ENCODE measurements around the gene DDIT4. TPM values are rescaled to one million over a fixed set of nuclear protein-coding genes. Genes with fewer than 3 reads are reported as not detected.

Gene DDIT4
- total RNA-seq, 1 experiment from 2014 or later = 20.7 TPM

GRCh38 chr10:72238392-72239175 lies 35.1 kb upstream of the DDIT4 start:
- no peak for DNase-seq (ENCODE audit: low spot score)
- ChIA-PET POLR2A (ENCODE audit: low non-redundant PET) (interaction anchor here (0.6 kb wide), 1 partner anchor 18 kb away, joined by 7 read pairs; no protein-coding TSS in a partner anchor), CTCF (no interaction called here)
- H3K4me1 ChIP-seq (ENCODE audit: insufficient read depth, low read length, poor library complexity, severe bottlenecking) = no peaks in the 10 kb centered on the region
- no TSS peak for BruUV-seq (replicated peaks)
- intact Hi-C loops (cut with micrococcal nuclease; ENCODE audit: unreplicated experiment) = no loop called here
- H3K4me3 ChIP-seq (ENCODE audit: low read depth, low read length, poor library complexity, severe bottlenecking) = no peak overlapping the region
- no peak overlapping the region for H3K27ac ChIP-seq (ENCODE audit: low read depth, low read length, poor library complexity, severe bottlenecking)
- H3K9me3 ChIP-seq (ENCODE audit: low read depth, low read length, poor library complexity, severe bottlenecking) = no peaks in the 10 kb centered on the region
- TF ChIP-seq CTCF (conservative IDR thresholded peaks at IDR 0.05; ENCODE audit: low read depth, low read length) (no peak), EZH2 (IDR thresholded peaks at IDR 0.05; ENCODE audit: borderline replicate concordance, low read depth, low read length, poor library complexity, severe bottlenecking) (no peak)
- no peaks in the 10 kb centered on the region for H3K27me3 ChIP-seq (replicated peaks; ENCODE audit: insufficient read depth, low read depth, low read length, poor library complexity)
- peaks cover 19% of the 10 kb centered on the region for H3K36me3 ChIP-seq (ENCODE audit: insufficient read depth, low read length, poor library complexity, severe bottlenecking)

GRCh38 chr10:72239409-72239808 lies 34.3 kb upstream of the DDIT4 start:
- CTCF ChIA-PET = no interaction called here
- Histone ChIP-seq H3K4me1 (ENCODE audit: insufficient read depth, low read length, poor library complexity, severe bottlenecking) (peaks cover 5% of the 10 kb centered on the region), H3K9me3 (ENCODE audit: low read depth, low read length, poor library complexity, severe bottlenecking) (no peaks in the 10 kb centered on the region), H3K36me3 (ENCODE audit: insufficient read depth, low read length, poor library complexity, severe bottlenecking) (peaks cover 10% of the 10 kb centered on the region), H3K27ac (ENCODE audit: low read depth, low read length, poor library complexity, severe bottlenecking) (no peak overlapping the region), H3K4me3 (ENCODE audit: low read depth, low read length, poor library complexity, severe bottlenecking) (no peak overlapping the region), H3K27me3 (replicated peaks; ENCODE audit: insufficient read depth, low read depth, low read length, poor library complexity) (no peaks in the 10 kb centered on the region)
- POLR2A ChIA-PET (ENCODE audit: low non-redundant PET) = interaction anchor here (0.6 kb wide), 1 partner anchor 26 kb away, joined by 3 read pairs; no protein-coding TSS in a partner anchor
- TF ChIP-seq EZH2 (IDR thresholded peaks at IDR 0.05; ENCODE audit: borderline replicate concordance, low read depth, low read length, poor library complexity, severe bottlenecking) (no peak), CTCF (conservative IDR thresholded peaks at IDR 0.05; ENCODE audit: low read depth, low read length) (no peak)
- no TSS peak for BruUV-seq (replicated peaks)
- intact Hi-C loops (cut with micrococcal nuclease; ENCODE audit: unreplicated experiment) = no loop called here
- no peak for DNase-seq (ENCODE audit: low spot score)

GRCh38 chr10:72240371-72240770 lies 33.4 kb upstream of the DDIT4 start:
- intact Hi-C loops (cut with micrococcal nuclease; ENCODE audit: unreplicated experiment) = no loop called here
- ChIA-PET CTCF (no interaction called here), POLR2A (ENCODE audit: low non-redundant PET) (no interaction called here)
- Histone ChIP-seq H3K4me1 (ENCODE audit: insufficient read depth, low read length, poor library complexity, severe bottlenecking) (peaks cover 10% of the 10 kb centered on the region), H3K27ac (ENCODE audit: low read depth, low read length, poor library complexity, severe bottlenecking) (no peak overlapping the region), H3K9me3 (ENCODE audit: low read depth, low read length, poor library complexity, severe bottlenecking) (no peaks in the 10 kb centered on the region), H3K27me3 (replicated peaks; ENCODE audit: insufficient read depth, low read depth, low read length, poor library complexity) (no peaks in the 10 kb centered on the region), H3K36me3 (ENCODE audit: insufficient read depth, low read length, poor library complexity, severe bottlenecking) (peaks cover 5% of the 10 kb centered on the region), H3K4me3 (ENCODE audit: low read depth, low read length, poor library complexity, severe bottlenecking) (no peak overlapping the region)
- DNase-seq (ENCODE audit: low spot score) = no peak
- BruUV-seq (replicated peaks) = no TSS peak
- TF ChIP-seq CTCF (conservative IDR thresholded peaks at IDR 0.05; ENCODE audit: low read depth, low read length) = no peak
- TF ChIP-seq EZH2 (IDR thresholded peaks at IDR 0.05; ENCODE audit: borderline replicate concordance, low read depth, low read length, poor library complexity, severe bottlenecking) = no peak

Data from A673 (cell line).